Breast epithelium (tissue), 3 donors: ENCODE measurements around the gene TMTC2.

Experiments
- CTCF ChIP-seq, 3 donors: fragments of 450-650 bp; IDR thresholded peaks; one replicate each; pipeline ENCODE4 v1.5.1; 2016 to 2017; ENCODE audit warnings: antibody characterized with exemption in 3 of 3, mild to moderate bottlenecking in 3 of 3, moderate library complexity in 3 of 3
- POLR2A ChIP-seq: fragments of 450-650 bp; IDR thresholded peaks from one replicate; pipeline ENCODE4 v1.6.1; 2016; ENCODE audit warnings: antibody characterized with exemption, mild to moderate bottlenecking, moderate library complexity
- POLR2AphosphoS5 ChIP-seq, 3 donors: sonication (generic); formaldehyde crosslinking; IDR thresholded peaks; one replicate each; pipeline ENCODE4 v1.6.1; 2017; ENCODE audit warnings: antibody characterized with exemption in 3 of 3

DNA sequence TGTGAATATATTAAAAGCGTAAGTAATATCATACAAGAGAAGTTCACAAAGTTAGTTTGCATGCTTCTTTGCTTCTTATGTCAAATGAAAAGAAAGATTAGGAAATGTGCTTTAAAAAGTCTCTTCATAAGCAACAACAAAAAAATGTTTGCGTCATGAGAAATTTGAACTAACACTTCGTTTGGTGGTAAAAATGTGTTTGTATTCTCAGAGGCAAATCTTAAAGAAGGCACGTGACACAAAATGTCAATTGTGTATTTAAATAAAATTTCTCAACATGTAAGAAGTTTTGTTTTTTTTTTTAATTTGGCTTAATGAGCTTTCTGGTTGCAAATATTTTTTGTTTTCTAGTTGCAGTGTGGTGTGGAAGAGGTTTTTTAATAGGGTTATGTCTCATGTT lies 93.8 kb downstream of the TMTC2 start:
- no peak for TF ChIP-seq CTCF (IDR thresholded peaks at IDR 0.05)
- no peak for TF ChIP-seq POLR2A
- no peak for TF ChIP-seq POLR2AphosphoS5 (IDR thresholded peaks at IDR 0.05)
